ENCODE data around the gene MCF2L2. TPM values are rescaled to one million over a fixed set of nuclear protein-coding genes. Genes with fewer than 3 reads are reported as not detected.

The MCF2L2 gene
- total and polyA plus RNA-seq, 2 donors (not counting 3 experiments of a cell fraction or from before 2014, with no cell fraction given): 0.15 to 1.1 TPM

- H3K27me3 ChIP-seq (ENCODE audit: control insufficient read depth in 2 of 2, insufficient read depth in 2 of 2, low read length in 2 of 2): no peaks in the 10 kb centered on the region
- H3K9me1 ChIP-seq (replicated peaks; ENCODE audit: control insufficient read depth, extremely low read depth, insufficient read depth, low read length): no peaks in the 10 kb centered on the region
- no peak overlapping the region for H3K4me2 ChIP-seq (ENCODE audit: insufficient read depth, low read length)
- no peaks in the 10 kb centered on the region for H3K4me1 ChIP-seq (ENCODE audit: control insufficient read depth, extremely low read depth, insufficient read depth, low read length)
- no peak for FAIRE-seq
- intact Hi-C loops (cut with micrococcal nuclease): no loop called here
- no TSS peak for BruUV-seq (replicated peaks)
- POLR2A ChIA-PET: no interaction called here
- no peaks in the 10 kb centered on the region for H3K36me3 ChIP-seq (ENCODE audit: control insufficient read depth in 2 of 2, extremely low read depth in 1 of 2, insufficient read depth in 2 of 2, low read length in 2 of 2)
- no peak overlapping the region for H2AFZ ChIP-seq (ENCODE audit: low read depth, low read length)
- CTCF ChIA-PET: interaction anchor here (1.6 kb wide), 1 partner anchor 9 kb away, joined by 4 read pairs; no protein-coding TSS in a partner anchor
- no peaks in the 10 kb centered on the region for H3K9me3 ChIP-seq (replicated peaks; ENCODE audit: control insufficient read depth, insufficient read depth, low read length)
- no peak for DNase-seq (ENCODE audit: low read depth, low spot score)
- no peak overlapping the region for H3K27ac ChIP-seq (ENCODE audit: insufficient read depth, low read depth, low read length)
- dilution Hi-C loops (cut with MboI; ENCODE audit: extremely low pct_ligation_motif_present, low sequenced_read_pairs): no loop called here
- TF ChIP-seq JUN (IDR thresholded peaks at IDR 0.05; ENCODE audit: borderline replicate concordance, insufficient read depth, insufficient read length, low read depth) (no peak), POLR2A (IDR thresholded peaks at IDR 0.05; ENCODE audit: low read depth, low read length) (no peak), EZH2 (IDR thresholded peaks at IDR 0.05; ENCODE audit: borderline replicate concordance, low read depth, low read length, severe bottlenecking) (no peak), POLR2AphosphoS5 (IDR thresholded peaks at IDR 0.05; ENCODE audit: insufficient read depth, low read depth, low read length) (no peak), GATA2 (IDR thresholded peaks at IDR 0.05; ENCODE audit: insufficient read depth, insufficient read length, low read depth, low read length) (no peak), MAX (IDR thresholded peaks at IDR 0.05; ENCODE audit: insufficient read depth, insufficient read length) (no peak), MYC (IDR thresholded peaks at IDR 0.05; ENCODE audit: low read depth, low read length) (no peak), FOS (IDR thresholded peaks at IDR 0.05; ENCODE audit: borderline replicate concordance, insufficient read depth, low read length) (no peak), CTCF (IDR thresholded peaks at IDR 0.05; ENCODE audit: extremely low read depth in 1 of 2, insufficient read depth in 1 of 2, low read depth in 1 of 2, low read length in 2 of 2) (no peak)
- H3K79me2 ChIP-seq (ENCODE audit: control insufficient read depth, insufficient read depth, low read length): no peaks in the 10 kb centered on the region
- no peak overlapping the region for H3K4me3 ChIP-seq (replicated peaks in 1 of 3; ENCODE audit: insufficient read depth in 1 of 3, low read depth in 1 of 3, low read length in 3 of 3)
- no peaks in the 10 kb centered on the region for H4K20me1 ChIP-seq (replicated peaks; ENCODE audit: control insufficient read depth, extremely low read depth, insufficient read depth, low read length)
- no peak overlapping the region for H3K9ac ChIP-seq (replicated peaks; ENCODE audit: extremely low read depth, insufficient read depth, low read length)
Observed at GRCh38 chr3:183198939-183199338, 229.5 kb downstream of the MCF2L2 start.
